ENCODE measurements around the gene KCTD6. TPM values are rescaled to one million over a fixed set of nuclear protein-coding genes. Genes with fewer than 3 reads are reported as not detected.

Gene KCTD6
- total RNA-seq, 1 donor from 2014 or later = 3.9 TPM

DNA sequence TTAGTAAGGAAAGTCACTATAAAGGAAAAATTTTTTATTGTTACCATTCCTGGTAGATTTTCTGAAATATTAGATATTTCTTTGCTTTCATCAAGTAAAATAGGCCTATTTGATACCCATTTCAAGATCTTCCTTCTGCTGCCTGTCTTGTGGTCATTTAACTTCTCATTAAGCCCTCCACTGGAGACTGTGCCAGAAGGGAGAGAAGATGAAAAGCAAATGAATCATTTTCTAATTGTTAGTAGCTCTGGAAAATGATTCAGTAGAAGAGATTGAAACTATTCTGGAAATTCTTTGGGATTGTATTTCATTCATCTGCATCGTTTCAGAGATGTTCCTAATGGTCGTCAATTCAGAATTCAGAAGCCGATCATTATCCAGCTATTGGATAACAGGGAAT, 3.2 kb downstream of the KCTD6 start:
- TF ChIP-seq, protein P1, sequence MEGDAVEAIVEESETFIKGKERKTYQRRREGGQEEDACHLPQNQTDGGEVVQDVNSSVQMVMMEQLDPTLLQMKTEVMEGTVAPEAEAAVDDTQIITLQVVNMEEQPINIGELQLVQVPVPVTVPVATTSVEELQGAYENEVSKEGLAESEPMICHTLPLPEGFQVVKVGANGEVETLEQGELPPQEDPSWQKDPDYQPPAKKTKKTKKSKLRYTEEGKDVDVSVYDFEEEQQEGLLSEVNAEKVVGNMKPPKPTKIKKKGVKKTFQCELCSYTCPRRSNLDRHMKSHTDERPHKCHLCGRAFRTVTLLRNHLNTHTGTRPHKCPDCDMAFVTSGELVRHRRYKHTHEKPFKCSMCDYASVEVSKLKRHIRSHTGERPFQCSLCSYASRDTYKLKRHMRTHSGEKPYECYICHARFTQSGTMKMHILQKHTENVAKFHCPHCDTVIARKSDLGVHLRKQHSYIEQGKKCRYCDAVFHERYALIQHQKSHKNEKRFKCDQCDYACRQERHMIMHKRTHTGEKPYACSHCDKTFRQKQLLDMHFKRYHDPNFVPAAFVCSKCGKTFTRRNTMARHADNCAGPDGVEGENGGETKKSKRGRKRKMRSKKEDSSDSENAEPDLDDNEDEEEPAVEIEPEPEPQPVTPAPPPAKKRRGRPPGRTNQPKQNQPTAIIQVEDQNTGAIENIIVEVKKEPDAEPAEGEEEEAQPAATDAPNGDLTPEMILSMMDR (IDR thresholded peaks at IDR 0.05; ENCODE audit: insufficient read depth, low read length, severe bottlenecking) = no peak
- no peak overlapping the region for H3K4me3 ChIP-seq (ENCODE audit: low read depth, low read length)
- FAIRE-seq (no peak), DNase-seq (ENCODE audit: low read depth) (no peak)
- H3K36me3 ChIP-seq (ENCODE audit: control insufficient read depth, insufficient read depth, low read length) = no peaks in the 10 kb centered on the region
- no peaks in the 10 kb centered on the region for H3K27me3 ChIP-seq (ENCODE audit: control insufficient read depth, insufficient read depth, low read length)

DNA sequence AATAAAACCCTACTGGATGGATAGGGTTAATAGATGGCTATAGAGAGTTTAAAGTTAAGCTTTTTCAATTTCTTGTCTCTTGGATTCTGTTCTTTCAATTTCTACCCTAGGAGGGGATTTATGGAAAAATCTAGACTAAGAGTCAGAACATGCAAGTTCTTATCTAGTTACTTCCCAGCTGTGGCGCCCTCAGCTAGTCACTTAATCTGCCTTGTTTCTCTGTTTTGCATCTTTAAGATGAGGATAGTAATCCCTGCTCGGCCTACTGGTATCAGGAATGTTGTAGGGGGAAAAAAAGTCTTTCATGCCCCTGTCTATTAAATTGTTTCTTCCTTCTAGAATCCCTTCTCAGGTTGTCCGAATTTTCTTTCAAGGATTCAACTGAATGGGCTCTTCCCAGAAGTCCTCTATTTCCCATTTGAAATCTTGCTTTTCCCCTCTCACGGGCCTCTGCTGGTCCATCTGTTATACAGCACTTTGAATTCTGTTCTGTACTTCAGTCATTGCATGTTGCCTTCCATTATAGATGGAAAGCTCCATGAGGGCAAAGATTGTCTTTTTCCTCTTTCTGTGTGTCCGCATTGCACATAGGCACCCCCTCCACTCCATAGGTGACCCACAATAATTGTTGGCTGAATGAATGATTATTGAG, 4.4 kb downstream of the KCTD6 start:
- TF ChIP-seq, protein P1 (IDR thresholded peaks at IDR 0.05; ENCODE audit: insufficient read depth, low read length, severe bottlenecking) = no peak
- Histone ChIP-seq H3K36me3 (ENCODE audit: control insufficient read depth, insufficient read depth, low read length) (no peaks in the 10 kb centered on the region), H3K27me3 (ENCODE audit: control insufficient read depth, insufficient read depth, low read length) (no peaks in the 10 kb centered on the region), H3K4me3 (ENCODE audit: low read depth, low read length) (no peak overlapping the region)
- FAIRE-seq (no peak), DNase-seq (ENCODE audit: low read depth) (no peak)

DNA sequence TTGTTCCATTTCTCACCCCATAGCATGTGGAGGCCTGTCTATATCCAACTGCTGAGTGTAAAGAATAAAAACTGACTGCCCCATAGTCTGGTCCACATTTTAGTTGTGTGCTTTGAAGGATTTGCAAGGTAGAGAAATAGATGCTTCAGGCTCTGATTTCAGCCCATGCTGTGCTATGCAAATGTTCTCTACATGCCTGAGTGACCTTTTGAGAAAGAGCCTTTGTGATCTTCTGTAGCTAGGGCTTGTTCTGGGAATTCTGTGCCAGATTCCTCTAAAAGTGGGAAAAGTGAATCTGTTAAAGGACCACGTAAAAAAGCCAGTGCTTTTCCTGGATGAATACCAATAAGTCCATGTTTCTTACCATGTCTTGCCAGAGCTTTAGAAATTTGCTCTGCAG, 5.2 kb downstream of the KCTD6 start:
- no peaks in the 10 kb centered on the region for H3K27me3 ChIP-seq (ENCODE audit: control insufficient read depth, insufficient read depth, low read length)
- no peaks in the 10 kb centered on the region for H3K36me3 ChIP-seq (ENCODE audit: control insufficient read depth, insufficient read depth, low read length)
- no peak overlapping the region for H3K4me3 ChIP-seq (ENCODE audit: low read depth, low read length)
- TF ChIP-seq, protein P1 (IDR thresholded peaks at IDR 0.05; ENCODE audit: insufficient read depth, low read length, severe bottlenecking) = no peak
- no peak for FAIRE-seq
- DNase-seq (ENCODE audit: low read depth) = no peak

DNA sequence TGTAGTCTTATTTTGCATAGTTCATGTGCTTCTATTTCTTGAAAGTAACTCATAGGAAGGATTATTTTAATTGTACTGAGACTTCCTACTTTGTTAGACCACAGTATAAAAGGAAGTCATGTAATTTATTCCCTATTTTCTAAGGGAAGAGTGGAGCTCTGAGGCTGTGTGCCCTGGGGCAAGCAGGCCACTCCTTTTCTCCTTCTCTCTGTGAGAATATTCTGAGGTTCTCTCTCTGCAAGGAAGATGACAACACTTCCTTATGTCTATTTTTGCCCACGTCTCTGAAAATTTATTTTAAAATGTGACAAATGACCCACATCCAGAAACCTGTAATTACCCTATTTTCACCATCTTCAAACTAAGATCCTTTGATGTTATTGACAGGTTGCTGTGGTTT, 11.0 kb downstream of the KCTD6 start:
- Histone ChIP-seq H3K27me3 (ENCODE audit: control insufficient read depth, insufficient read depth, low read length) (no peaks in the 10 kb centered on the region), H3K4me3 (ENCODE audit: low read depth, low read length) (no peak overlapping the region), H3K36me3 (ENCODE audit: control insufficient read depth, insufficient read depth, low read length) (no peaks in the 10 kb centered on the region)
- DNase-seq (ENCODE audit: low read depth) (no peak), FAIRE-seq (no peak)
- TF ChIP-seq, protein P1 (IDR thresholded peaks at IDR 0.05; ENCODE audit: insufficient read depth, low read length, severe bottlenecking) = no peak

DNA sequence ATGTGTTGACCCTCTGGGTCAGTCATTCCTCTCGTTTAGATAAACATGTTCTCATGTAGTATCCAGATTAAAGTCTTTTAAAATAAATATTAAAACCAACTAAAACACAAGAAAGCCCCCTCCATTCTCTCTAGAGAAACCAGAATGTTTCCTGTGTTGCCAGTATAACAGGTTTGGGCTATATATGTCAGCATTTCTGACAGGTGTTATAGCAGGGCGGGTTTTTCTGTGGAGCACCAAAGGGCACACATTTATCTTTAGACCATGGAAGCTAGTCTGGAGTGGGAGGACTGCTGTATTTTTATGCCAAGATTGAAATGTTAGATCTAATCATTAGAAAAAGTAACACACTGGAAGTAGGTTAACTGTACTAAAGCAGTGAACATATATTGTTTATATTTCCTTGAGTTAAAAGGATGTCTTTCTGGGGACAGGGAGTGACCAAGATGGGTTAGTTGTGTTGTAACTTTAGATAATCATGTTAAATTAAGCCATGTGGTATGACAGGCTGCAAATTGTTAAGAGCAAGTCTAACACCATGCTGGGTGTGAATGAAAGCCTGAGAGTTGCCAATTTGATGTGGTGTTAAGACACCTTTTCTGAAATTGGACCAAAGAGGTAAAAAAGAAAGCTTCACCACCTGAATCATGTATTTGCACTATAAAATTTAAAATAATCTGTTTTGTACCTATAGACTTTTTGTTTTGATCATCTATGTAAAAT, 15.6 kb downstream of the KCTD6 start:
- TF ChIP-seq, protein P1 (IDR thresholded peaks at IDR 0.05; ENCODE audit: insufficient read depth, low read length, severe bottlenecking) = no peak
- DNase-seq (ENCODE audit: low read depth) = no peak
- no peak for FAIRE-seq
- no peaks in the 10 kb centered on the region for H3K36me3 ChIP-seq (ENCODE audit: control insufficient read depth, insufficient read depth, low read length)
- no peaks in the 10 kb centered on the region for H3K27me3 ChIP-seq (ENCODE audit: control insufficient read depth, insufficient read depth, low read length)
- no peak overlapping the region for H3K4me3 ChIP-seq (ENCODE audit: low read depth, low read length)

Measured in bronchial epithelial cell (primary cell).